ENCODE data around the gene PTPRN2. TPM values are rescaled to one million over a fixed set of nuclear protein-coding genes. Genes with fewer than 3 reads are reported as not detected.
A peak's percentile ranks its signal among the peaks of the same experiment; 100 is the strongest.

Gene PTPRN2
- total RNA-seq, 2 experiments from 2014 or later: 0.70 TPM; not detected in 1

DNA sequence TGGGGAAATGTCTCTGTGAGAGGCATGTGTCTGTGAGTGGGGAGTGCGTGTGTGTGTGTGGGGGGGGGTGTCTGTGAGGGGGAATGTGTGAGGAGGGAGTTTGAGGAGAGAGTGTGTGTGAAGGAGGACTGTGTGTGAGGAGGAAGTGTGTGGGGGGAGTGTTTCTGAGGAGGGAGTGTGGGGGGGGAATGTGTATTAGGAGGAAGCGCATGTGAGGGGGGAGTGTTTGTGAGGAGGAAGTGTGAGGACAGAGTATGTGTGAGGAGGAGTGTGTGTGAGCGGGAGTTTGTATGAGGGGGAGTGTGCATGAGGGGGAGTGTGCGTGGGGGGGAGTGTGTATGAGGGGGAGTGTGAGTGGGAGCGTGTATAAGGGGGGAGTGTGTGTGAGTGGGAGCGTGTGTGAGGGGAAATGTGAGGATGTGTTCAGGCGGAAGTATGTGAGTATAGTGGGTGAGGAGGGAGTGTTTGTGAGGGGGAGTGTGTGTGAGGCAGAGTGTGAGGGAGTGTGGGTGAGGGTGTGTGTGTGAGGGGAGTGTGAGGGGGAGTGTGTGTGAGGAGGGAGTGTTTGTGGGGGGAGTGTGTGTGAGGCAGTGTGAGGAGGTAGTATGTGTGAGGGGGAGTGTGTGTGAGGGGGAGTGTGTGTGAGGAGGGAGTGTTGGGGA, 21.8 kb upstream of the PTPRN2 start:
- Histone ChIP-seq H3K9me3 (ENCODE audit: low read length) (no peaks in the 10 kb centered on the region), H3K9me2 (ENCODE audit: insufficient read depth, low read length) (no peaks in the 10 kb centered on the region), H3K79me2 (ENCODE audit: insufficient read depth, low read depth, low read length) (no peaks in the 10 kb centered on the region), H2AFZ (ENCODE audit: low read length) (no peak overlapping the region), H3K4me2 (ENCODE audit: low read length) (no peak overlapping the region), H3K36me3 (ENCODE audit: insufficient read depth, low read length) (peaks cover 52% of the 10 kb centered on the region; the same call in 1 of the 2 replicates), H4K20me1 (ENCODE audit: insufficient read depth, low read length) (no peaks in the 10 kb centered on the region), H3K27ac (ENCODE audit: low read depth, low read length, poor library complexity, severe bottlenecking) (no peak overlapping the region), H3K4me3 (ENCODE audit: low read depth, low read length, poor library complexity, severe bottlenecking) (no peak overlapping the region), H3K4me1 (ENCODE audit: insufficient read depth, low read length, poor library complexity, severe bottlenecking) (peaks cover 12% of the 10 kb centered on the region)
- DNase-seq (ENCODE audit: low spot score): peak; percentile 9
- ChIA-PET POLR2A (no interaction called here), CTCF (ENCODE audit: unreplicated experiment) (no interaction called here)
- TF ChIP-seq EZH2phosphoT487 (IDR thresholded peaks at IDR 0.05; ENCODE audit: borderline replicate concordance, low read depth, low read length): no peak
- TF ChIP-seq, protein P1, sequence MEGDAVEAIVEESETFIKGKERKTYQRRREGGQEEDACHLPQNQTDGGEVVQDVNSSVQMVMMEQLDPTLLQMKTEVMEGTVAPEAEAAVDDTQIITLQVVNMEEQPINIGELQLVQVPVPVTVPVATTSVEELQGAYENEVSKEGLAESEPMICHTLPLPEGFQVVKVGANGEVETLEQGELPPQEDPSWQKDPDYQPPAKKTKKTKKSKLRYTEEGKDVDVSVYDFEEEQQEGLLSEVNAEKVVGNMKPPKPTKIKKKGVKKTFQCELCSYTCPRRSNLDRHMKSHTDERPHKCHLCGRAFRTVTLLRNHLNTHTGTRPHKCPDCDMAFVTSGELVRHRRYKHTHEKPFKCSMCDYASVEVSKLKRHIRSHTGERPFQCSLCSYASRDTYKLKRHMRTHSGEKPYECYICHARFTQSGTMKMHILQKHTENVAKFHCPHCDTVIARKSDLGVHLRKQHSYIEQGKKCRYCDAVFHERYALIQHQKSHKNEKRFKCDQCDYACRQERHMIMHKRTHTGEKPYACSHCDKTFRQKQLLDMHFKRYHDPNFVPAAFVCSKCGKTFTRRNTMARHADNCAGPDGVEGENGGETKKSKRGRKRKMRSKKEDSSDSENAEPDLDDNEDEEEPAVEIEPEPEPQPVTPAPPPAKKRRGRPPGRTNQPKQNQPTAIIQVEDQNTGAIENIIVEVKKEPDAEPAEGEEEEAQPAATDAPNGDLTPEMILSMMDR (conservative IDR thresholded peaks at IDR 0.05; ENCODE audit: low read length): no peak
- intact Hi-C loops (cut with micrococcal nuclease; ENCODE audit: unreplicated experiment): no loop called here
- no TSS peak for BruUV-seq (replicated peaks)

DNA sequence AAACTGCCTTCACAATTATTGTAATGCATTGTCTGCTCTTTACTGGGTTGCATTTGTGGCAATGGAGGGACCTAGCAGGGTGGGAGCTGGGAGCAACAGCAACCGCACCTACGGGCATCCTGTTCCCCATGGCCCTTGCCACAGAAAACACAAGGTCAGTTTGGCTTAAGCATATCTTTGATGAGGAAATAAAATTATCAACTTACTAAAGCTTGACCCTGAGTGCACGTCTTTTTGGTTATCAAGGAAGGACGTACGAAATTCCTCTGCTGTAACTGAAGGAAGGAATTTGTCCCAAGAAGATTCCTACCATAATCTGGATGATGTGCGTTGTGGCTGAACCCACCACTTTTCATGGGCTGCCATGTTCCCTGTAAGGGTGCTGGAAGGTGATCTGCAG, 19.9 kb upstream of the PTPRN2 start:
- no peak overlapping the region for H3K4me2 ChIP-seq (ENCODE audit: low read length)
- CTCF ChIA-PET (ENCODE audit: unreplicated experiment): no interaction called here
- no peaks in the 10 kb centered on the region for H3K9me2 ChIP-seq (ENCODE audit: insufficient read depth, low read length)
- POLR2A ChIA-PET: no interaction called here
- no peaks in the 10 kb centered on the region for H3K79me2 ChIP-seq (ENCODE audit: insufficient read depth, low read depth, low read length)
- no peak for DNase-seq (ENCODE audit: low spot score)
- TF ChIP-seq, protein P1 (conservative IDR thresholded peaks at IDR 0.05; ENCODE audit: low read length): no peak
- no peak for TF ChIP-seq EZH2phosphoT487 (IDR thresholded peaks at IDR 0.05; ENCODE audit: borderline replicate concordance, low read depth, low read length)
- H3K4me1 ChIP-seq (ENCODE audit: insufficient read depth, low read length, poor library complexity, severe bottlenecking): no peaks in the 10 kb centered on the region
- no TSS peak for BruUV-seq (replicated peaks)
- peaks cover 39% of the 10 kb centered on the region; the same call in 1 of the 2 replicates for H3K36me3 ChIP-seq (ENCODE audit: insufficient read depth, low read length)
- H4K20me1 ChIP-seq (ENCODE audit: insufficient read depth, low read length): no peaks in the 10 kb centered on the region
- H3K27ac ChIP-seq (ENCODE audit: low read depth, low read length, poor library complexity, severe bottlenecking): no peak overlapping the region
- intact Hi-C loops (cut with micrococcal nuclease; ENCODE audit: unreplicated experiment): no loop called here
- H3K4me3 ChIP-seq (ENCODE audit: low read depth, low read length, poor library complexity, severe bottlenecking): no peak overlapping the region
- H2AFZ ChIP-seq (ENCODE audit: low read length): no peak overlapping the region
- no peaks in the 10 kb centered on the region for H3K9me3 ChIP-seq (ENCODE audit: low read length)

- BruUV-seq (replicated peaks): no TSS peak
- intact Hi-C loops (cut with micrococcal nuclease; ENCODE audit: unreplicated experiment): no loop called here
- Histone ChIP-seq H3K36me3 (ENCODE audit: insufficient read depth, low read length) (peaks cover 36% of the 10 kb centered on the region; the same call in 1 of the 2 replicates), H2AFZ (ENCODE audit: low read length) (no peak overlapping the region), H3K4me1 (ENCODE audit: insufficient read depth, low read length, poor library complexity, severe bottlenecking) (no peaks in the 10 kb centered on the region), H3K9me2 (ENCODE audit: insufficient read depth, low read length) (no peaks in the 10 kb centered on the region), H3K9me3 (ENCODE audit: low read length) (no peaks in the 10 kb centered on the region), H3K4me2 (ENCODE audit: low read length) (no peak overlapping the region), H3K27ac (ENCODE audit: low read depth, low read length, poor library complexity, severe bottlenecking) (no peak overlapping the region), H3K79me2 (ENCODE audit: insufficient read depth, low read depth, low read length) (no peaks in the 10 kb centered on the region), H3K4me3 (ENCODE audit: low read depth, low read length, poor library complexity, severe bottlenecking) (no peak overlapping the region), H4K20me1 (ENCODE audit: insufficient read depth, low read length) (no peaks in the 10 kb centered on the region)
- CTCF ChIA-PET (ENCODE audit: unreplicated experiment): no interaction called here
- POLR2A ChIA-PET: interaction anchor here (1.5 kb wide), 1 partner anchor 9 kb away, joined by 3 read pairs; no protein-coding TSS in a partner anchor
- DNase-seq (ENCODE audit: low spot score): no peak
- TF ChIP-seq EZH2phosphoT487 (IDR thresholded peaks at IDR 0.05; ENCODE audit: borderline replicate concordance, low read depth, low read length): no peak
- TF ChIP-seq, protein P1 (conservative IDR thresholded peaks at IDR 0.05; ENCODE audit: low read length): no peak
Measured at GRCh38 chr7:158606671-158607424, 19.2 kb upstream of the PTPRN2 start.

Measured in OCI-LY7 (cell line).